Panc1 (cell line): Measurements from ENCODE around the gene METTL9. TPM values are rescaled to one million over a fixed set of nuclear protein-coding genes. Genes with fewer than 3 reads are reported as not detected.
"Not testable (repeated sequence)": the region's sequence is repeated elsewhere in the genome, so short reads cannot be mapped to it uniquely, and the experiment has no call there.

ENCODE experiments used
- ATAC-seq: fragments of 200-7000 bp; cut with Tn5 transposase; 2 replicates; pipeline ENCODE4 v1.9.1; 2020; ENCODE audit warnings: mild to moderate bottlenecking, moderate library complexity
- BruUV-seq: library from RNA; stranded (reverse); fragments of 400-500 nt; replicated peaks from 2 replicates; lab custom pipeline; 2021; lab: Mats Ljungman, UMichigan
- CTCF ChIA-PET: fragments of 300-600 bp; sonication (Branson Sonifier 250); formaldehyde crosslinking; loops from one replicate; lab custom pipeline; 2022; ENCODE audit warnings: antibody characterized with exemption; lab: Charles Lee
- POLR2A ChIA-PET: fragments of 300-600 bp; sonication (Branson Sonifier 250); formaldehyde crosslinking; loops from one replicate; lab custom pipeline; 2022; ENCODE audit warnings: antibody characterized with exemption; lab: Charles Lee
- DNase-seq: peaks from one replicate; pipeline ENCODE4 v3.0.0-alpha.2; 2010; ENCODE audit warnings: low read depth, low spot score
- H3K27ac ChIP-seq: 2 replicates; pipeline ENCODE4 v1.5.1; 2011; ENCODE audit warnings: mild to moderate bottlenecking, low read length, inconsistent platforms
- H3K27me3 ChIP-seq: fragments of 200-500 bp; sonication (Bioruptor generic); 2 replicates; pipeline ENCODE4 v1.6.0; 2014; ENCODE audit warnings: low read length, inconsistent platforms; ENCODE audit not compliant: control insufficient read depth, insufficient read depth
- H3K36me3 ChIP-seq: fragments of 200-500 bp; sonication (Bioruptor generic); 2 replicates; pipeline ENCODE4 v1.5.1; 2014; ENCODE audit warnings: inconsistent platforms, mild to moderate bottlenecking, low read length, moderate library complexity; ENCODE audit not compliant: control insufficient read depth, insufficient read depth
- H3K4me1 ChIP-seq: 2 replicates; pipeline ENCODE4 v1.5.1; 2011; ENCODE audit warnings: inconsistent platforms, mild to moderate bottlenecking, low read length, moderate library complexity; ENCODE audit not compliant: control insufficient read depth, insufficient read depth
- H3K4me3 ChIP-seq, 2 experiments: 2 replicates each; pipeline ENCODE4 v1.5.1; 2011 to 2012; ENCODE audit warnings: low read depth in 2 of 2, low read length in 2 of 2, mild to moderate bottlenecking in 2 of 2, inconsistent platforms in 1 of 2, moderate library complexity in 1 of 2
- H3K9me3 ChIP-seq: fragments of 200-500 bp; sonication (Bioruptor generic); 2 replicates; pipeline ENCODE4 v1.5.1; 2014; ENCODE audit warnings: low read depth, mild to moderate bottlenecking, inconsistent platforms, low read length, moderate library complexity; ENCODE audit not compliant: control insufficient read depth, insufficient read depth
- CTCF ChIP-seq: fragments of 450-650 bp; IDR thresholded peaks from 2 replicates; pipeline ENCODE4 v1.5.1; 2017; ENCODE audit warnings: mild to moderate bottlenecking
- POLR2AphosphoS5 ChIP-seq: IDR thresholded peaks from 2 replicates; pipeline ENCODE4 v1.6.1; 2012; ENCODE audit warnings: mild to moderate bottlenecking, low read depth, low read length, moderate library complexity
- REST ChIP-seq, 2 experiments: IDR thresholded peaks; 2 replicates each; pipeline ENCODE4 v1.6.1; 2011 to 2012; ENCODE audit warnings: low read depth in 2 of 2, control low read depth in 1 of 2, low read length in 1 of 2, mild to moderate bottlenecking in 1 of 2, moderate library complexity in 1 of 2; ENCODE audit not compliant: insufficient read depth in 1 of 2
- SIN3A ChIP-seq: IDR thresholded peaks from 2 replicates; pipeline ENCODE4 v1.6.1; 2012; ENCODE audit warnings: low read depth, mild to moderate bottlenecking, low read length, moderate library complexity, borderline replicate concordance; ENCODE audit not compliant: insufficient read depth
- TCF7L2 ChIP-seq: IDR thresholded peaks from 2 replicates; pipeline ENCODE4 v1.6.1; 2011; ENCODE audit warnings: mild to moderate bottlenecking, low read depth, low read length, inconsistent platforms
- in situ Hi-C: cut with HindIII; loops from 2 replicates; pipeline ENCODE4 v1.10.0; 2016; ENCODE audit warnings: low sequenced_read_pairs, low pct_unique_long_range_greater_than_20kb
- intact Hi-C: fragments of 100-400 bp; cut with micrococcal nuclease; formaldehyde crosslinking; loops from one replicate; pipeline ENCODE4 v1.10.0; 2022; ENCODE audit not compliant: unreplicated experiment
- total RNA-seq: library from RNA; stranded (reverse); gene quantifications from one replicate; pipeline ENCODE4 v1.2.1, GENCODE V29; 2021; ENCODE audit not compliant: unreplicated experiment

METTL9 gene
- total RNA-seq, 1 experiment from 2014 or later: 86.1 TPM

- intact Hi-C loops: no loop called here
- H3K27me3 ChIP-seq: no peaks in the 10 kb centered on the region
- no peaks in the 10 kb centered on the region for H3K36me3 ChIP-seq
- no peak overlapping the region for H3K4me3 ChIP-seq
- CTCF ChIA-PET: no interaction called here
- no peaks in the 10 kb centered on the region for H3K9me3 ChIP-seq
- no peak for ATAC-seq
- H3K27ac ChIP-seq: no peak overlapping the region
- no peak for DNase-seq
- no TSS peak for BruUV-seq
- in situ Hi-C loops: no loop called here
- TF ChIP-seq CTCF: no peak
- no peak for TF ChIP-seq TCF7L2
- no peak for TF ChIP-seq REST (IDR thresholded peaks at IDR 0.05; ENCODE audit: insufficient read depth in 1 of 2, low read depth in 2 of 2, low read length in 1 of 2)
- no peak for TF ChIP-seq SIN3A
- no peak for TF ChIP-seq POLR2AphosphoS5
- POLR2A ChIA-PET: interaction anchor here (0.7 kb wide), 1 partner anchor 24 kb away, joined by 15 read pairs; no protein-coding TSS in a partner anchor
- no peaks in the 10 kb centered on the region for H3K4me1 ChIP-seq
These were observed 29.4 kb downstream of the METTL9 start for GRCh38 chr16:21628772-21629171.

GRCh38 chr16:21629616-21630539 is 30.5 kb downstream of the METTL9 start:
- intact Hi-C loops, H3K4me3 ChIP-seq, POLR2A ChIA-PET, DNase-seq, CTCF ChIA-PET, H3K9me3 ChIP-seq, H3K36me3 ChIP-seq, H3K4me1 ChIP-seq, ATAC-seq, H3K27me3 ChIP-seq, H3K27ac ChIP-seq, in situ Hi-C loops, BruUV-seq: not testable (repeated sequence)

- H3K36me3 ChIP-seq, H3K9me3 ChIP-seq, ATAC-seq, H3K27ac ChIP-seq, DNase-seq, in situ Hi-C loops, H3K27me3 ChIP-seq, H3K4me1 ChIP-seq, BruUV-seq, POLR2A ChIA-PET, CTCF ChIA-PET, intact Hi-C loops, H3K4me3 ChIP-seq: not testable (repeated sequence)
These were observed 31.5 kb downstream of the METTL9 start for GRCh38 chr16:21630866-21631265.

GRCh38 chr16:21631376-21631775 is 32.0 kb downstream of the METTL9 start:
- DNase-seq, ATAC-seq, H3K36me3 ChIP-seq, H3K4me1 ChIP-seq, H3K4me3 ChIP-seq, BruUV-seq, H3K27ac ChIP-seq, in situ Hi-C loops, POLR2A ChIA-PET, CTCF ChIA-PET, H3K9me3 ChIP-seq, intact Hi-C loops, H3K27me3 ChIP-seq: not testable (repeated sequence)

- DNase-seq, H3K27me3 ChIP-seq, CTCF ChIA-PET, POLR2A ChIA-PET, H3K4me3 ChIP-seq, H3K36me3 ChIP-seq, H3K9me3 ChIP-seq, H3K27ac ChIP-seq, ATAC-seq, H3K4me1 ChIP-seq, BruUV-seq, in situ Hi-C loops, intact Hi-C loops: not testable (repeated sequence)
These were observed 32.7 kb downstream of the METTL9 start for GRCh38 chr16:21631951-21632575.
